ENCODE results near the gene CST4. TPM values are rescaled to one million over a fixed set of nuclear protein-coding genes. Genes with fewer than 3 reads are reported as not detected.

Gene CST4
- total RNA-seq, 1 experiment from 2014 or later, result not detected

Other genes with a start within 250 kb of the CST4 start
- not detected in 2 replicates for gene CSTL1, start 249.4 kb downstream of the CST4 start, total RNA-seq (2022)
- not detected in 2 replicates for gene CST11, start 236.2 kb downstream of the CST4 start, total RNA-seq (2022)
- gene CST8, start 197.9 kb downstream of the CST4 start, total RNA-seq (2022), result not detected in 2 replicates
- not detected in 2 replicates for gene CST9L, start 120.6 kb downstream of the CST4 start, total RNA-seq (2022)
- gene CST9, start 83.1 kb downstream of the CST4 start, total RNA-seq (2022), result not detected in 2 replicates
- gene CST3, start 51.1 kb downstream of the CST4 start, total RNA-seq (2022), result 95.7 and 107 TPM in 2 replicates
- gene CST1, start 61.9 kb upstream of the CST4 start, total RNA-seq (2022), result 0.69 and 1.2 TPM in 2 replicates
- not detected in 2 replicates for gene CST2, start 137.7 kb upstream of the CST4 start, total RNA-seq (2022)
- gene CST5, start 190.7 kb upstream of the CST4 start, total RNA-seq (2022), result not detected in 2 replicates

All from Calu3 (cell line).